Common myeloid progenitor, CD34-positive (primary cell): ENCODE results near the gene DGCR8.

ENCODE experiments used
- CTCF ChIA-PET: fragments of 350-600 bp; sonication (Branson Sonifier 250); formaldehyde crosslinking; loops from one replicate; lab custom pipeline; 2021; ENCODE audit warnings: antibody characterized with exemption; lab: Charles Lee
- POLR2A ChIA-PET: fragments of 350-600 bp; sonication (Branson Sonifier 250); formaldehyde crosslinking; loops from one replicate; lab custom pipeline; 2021; ENCODE audit warnings: antibody characterized with exemption; lab: Charles Lee
- DNase-seq, 3 donors: peaks; one replicate each; pipeline versions ENCODE4 v3.0.0 to v3.0.0-alpha.2; 2013
- H3K27ac ChIP-seq, 2 experiments: 1 replicate in 1 of 2; 2 replicates in 1 of 2; pipeline ENCODE4 v1.7.0; 2013; ENCODE audit warnings: inconsistent platforms in 2 of 2, low read length in 2 of 2, mild to moderate bottlenecking in 2 of 2, low read depth in 1 of 2, moderate library complexity in 1 of 2; ENCODE audit not compliant: severe bottlenecking in 2 of 2, insufficient read depth in 1 of 2, poor library complexity in 1 of 2
- H3K27me3 ChIP-seq, 5 experiments: replicated peaks in 2 of 5; 1 replicate in 3 of 5; 2 replicates in 2 of 5; pipeline versions ENCODE4 v1.6.1 to v1.7.0; 2013; ENCODE audit warnings: low read length in 4 of 5, mild to moderate bottlenecking in 2 of 5, moderate library complexity in 2 of 5, inconsistent platforms in 1 of 5; ENCODE audit not compliant: insufficient read depth in 5 of 5, control insufficient read depth in 4 of 5
- H3K36me3 ChIP-seq, 4 experiments: 1 replicate in 2 of 4; 2 replicates in 2 of 4; pipeline versions ENCODE4 v1.6.1 to v1.7.0; 2013; ENCODE audit warnings: low read length in 3 of 4, control low read depth in 1 of 4, mild to moderate bottlenecking in 1 of 4; ENCODE audit not compliant: control insufficient read depth in 4 of 4, insufficient read depth in 4 of 4
- H3K4me1 ChIP-seq, 4 experiments: 1 replicate in 3 of 4; 2 replicates in 1 of 4; pipeline versions ENCODE4 v1.6.1 to v1.7.1; 2013; ENCODE audit warnings: low read length in 3 of 4, mild to moderate bottlenecking in 3 of 4, control low read depth in 1 of 4, inconsistent platforms in 1 of 4, moderate library complexity in 1 of 4; ENCODE audit not compliant: control insufficient read depth in 4 of 4, insufficient read depth in 4 of 4; ENCODE audit errors: control extremely low read depth in 1 of 4
- H3K4me3 ChIP-seq, 7 experiments: 1 replicate in 4 of 7; 2 replicates in 3 of 7; pipeline versions ENCODE4 v1.5.1 to v1.7.0; 2013; ENCODE audit warnings: mild to moderate bottlenecking in 7 of 7, low read length in 6 of 7, moderate library complexity in 6 of 7, inconsistent platforms in 2 of 7, low read depth in 2 of 7, control low read depth in 1 of 7; ENCODE audit not compliant: insufficient read depth in 4 of 7, control insufficient read depth in 1 of 7; ENCODE audit errors: extremely low read depth in 1 of 7
- H3K9me3 ChIP-seq, 5 experiments: 1 replicate in 4 of 5; 2 replicates in 1 of 5; pipeline versions ENCODE4 v1.6.1 to v1.7.1; 2013; ENCODE audit warnings: low read length in 4 of 5, mild to moderate bottlenecking in 2 of 5, inconsistent platforms in 1 of 5, low read depth in 1 of 5, moderate library complexity in 1 of 5; ENCODE audit not compliant: control insufficient read depth in 4 of 5, insufficient read depth in 2 of 5; ENCODE audit errors: control extremely low read depth in 1 of 5
- WGBS: methylation state at CpG from one replicate; pipeline ENCODE4 v1.1.5; 2013; ENCODE audit not compliant: insufficient coverage; 5-methylcytosine and 5-hydroxymethylcytosine counted together

Gene DGCR8

DNA sequence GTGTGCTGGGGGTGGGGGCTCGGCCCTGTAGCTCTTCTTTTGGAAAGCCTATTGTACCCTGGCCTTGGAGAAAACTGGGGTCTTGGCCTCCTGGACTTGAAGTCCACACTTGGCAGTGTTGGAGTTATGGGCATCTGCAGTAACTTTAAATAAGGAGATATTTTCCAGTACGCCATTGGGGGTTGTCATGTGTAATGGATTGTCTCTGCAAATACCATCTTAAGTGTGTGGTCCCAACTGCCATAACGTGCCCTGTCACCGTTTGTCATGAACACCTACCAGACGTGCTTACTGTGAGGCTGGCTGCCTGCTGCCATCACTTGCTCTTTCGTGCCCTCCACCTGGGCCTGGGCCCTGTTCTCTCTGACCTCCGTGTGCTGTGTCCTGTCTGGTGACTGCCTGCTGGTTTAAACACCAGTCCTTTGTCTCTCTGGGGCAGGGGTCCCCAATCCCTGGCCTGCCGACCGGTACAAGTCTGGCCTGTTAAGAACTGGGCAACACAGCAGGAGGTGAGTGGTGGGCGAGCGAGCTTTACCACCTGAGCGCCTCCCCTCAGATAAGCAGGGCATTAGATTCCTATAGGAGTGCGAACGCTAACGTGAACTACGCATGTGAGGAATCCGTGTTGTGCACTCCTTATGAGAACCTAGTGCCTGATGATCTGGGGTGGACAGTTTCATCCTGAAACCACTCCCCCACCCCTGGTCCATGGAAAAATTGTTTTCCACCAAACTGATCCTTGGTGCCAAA, 48.0 kb downstream of the DGCR8 start:
- DNase-seq: no peak
- Histone ChIP-seq H3K4me3 (no peak overlapping the region), H3K9me3 (no peaks in the 10 kb centered on the region), H3K4me1 (peaks cover 0 to 23% (median 20%) of the 10 kb centered on the region in 4 experiments), H3K27me3 (no peaks in the 10 kb centered on the region), H3K27ac (peak overlapping the region in 1 of 2 experiments; percentile 40), H3K36me3 (peaks cover 8 to 53% (median 34%) of the 10 kb centered on the region in 4 experiments)
- POLR2A ChIA-PET: interaction anchor here (0.6 kb wide), 1 partner anchor 142 kb away, joined by 3 read pairs; no protein-coding TSS in a partner anchor
- WGBS: 95% methylated on average over 16 of the region's 17 CpGs
- CTCF ChIA-PET: interaction anchor here (1.5 to 2.4 kb wide), 2 partner anchors 12 to 158 kb away, joined by 5 to 14 read pairs; partner anchors contain the start of gene RANBP1

DNA sequence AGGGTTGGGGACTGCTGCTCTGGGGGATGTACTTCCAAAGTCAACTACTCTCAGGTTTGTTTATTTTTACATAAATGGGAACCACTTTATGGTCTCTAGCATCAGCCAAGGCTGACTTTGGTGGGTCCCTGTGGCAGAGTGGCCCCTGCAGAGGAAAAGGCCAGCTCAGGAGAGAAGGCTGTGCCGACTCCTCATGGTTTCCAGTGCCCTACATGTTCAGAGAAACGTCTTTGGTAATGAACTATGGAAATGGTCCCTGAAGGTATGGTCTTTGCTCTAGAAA, 48.5 kb downstream of the DGCR8 start:
- CTCF ChIA-PET: interaction anchor here (0.7 to 2.4 kb wide), 4 partner anchors 13 to 163 kb away, joined by 3 to 14 read pairs (median 8); partner anchors contain the start of gene RANBP1

DNA sequence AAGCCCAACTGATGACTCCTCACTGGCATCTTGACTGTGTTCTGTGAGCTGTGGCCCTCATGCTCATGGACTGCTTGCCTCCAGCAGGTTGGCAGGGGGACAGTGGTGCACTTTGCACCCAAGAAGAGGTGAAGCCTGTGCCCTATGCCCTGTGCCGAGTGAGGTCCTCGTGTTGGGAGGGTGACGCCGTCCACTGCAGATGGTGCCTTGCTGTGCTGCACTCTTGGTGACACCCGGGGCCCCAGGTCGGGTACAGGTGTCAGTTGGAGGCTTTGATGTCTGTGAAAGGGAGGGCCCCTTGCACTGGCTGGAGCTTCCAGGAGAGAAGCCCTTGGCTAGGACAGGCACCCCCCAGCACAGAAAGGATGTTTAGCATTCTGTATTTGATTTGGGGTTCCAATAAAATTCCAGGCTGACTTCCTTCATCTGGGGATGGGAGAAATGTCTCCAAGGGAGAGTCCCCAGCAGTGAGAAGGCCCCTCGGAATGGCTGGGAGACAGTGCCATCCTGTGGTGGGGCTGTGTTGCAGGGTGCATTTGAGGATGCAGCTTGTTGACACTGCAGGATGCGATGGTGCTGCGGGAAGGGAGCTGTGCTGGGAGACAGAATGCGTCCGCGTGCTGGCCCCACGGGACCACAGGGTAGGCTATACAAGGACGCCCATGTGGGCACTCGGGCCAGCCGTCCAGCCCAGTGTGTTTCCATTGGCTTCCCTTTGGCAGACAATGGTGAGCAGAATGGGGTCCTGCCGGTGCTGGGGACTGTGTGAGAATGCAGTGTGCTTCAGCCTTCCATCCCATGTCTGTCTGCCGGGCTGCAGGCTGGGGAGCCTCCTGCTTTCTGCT, 49.1 kb downstream of the DGCR8 start:
- CTCF ChIA-PET: interaction anchor here (0.6 to 2.4 kb wide), 9 partner anchors 9 to 163 kb away, joined by 3 to 14 read pairs (median 5); partner anchors contain the start of gene RANBP1
- POLR2A ChIA-PET: no interaction called here
- Histone ChIP-seq H3K9me3 (no peaks in the 10 kb centered on the region), H3K36me3 (peaks cover 6 to 44% (median 30%) of the 10 kb centered on the region in 4 experiments), H3K27ac (peak overlapping the region in 1 of 2 experiments; percentile 9), H3K4me3 (no peak overlapping the region), H3K4me1 (peaks cover 0 to 30% (median 25%) of the 10 kb centered on the region in 4 experiments), H3K27me3 (no peaks in the 10 kb centered on the region)
- DNase-seq: peak in 2 of 3 donors; percentile 51 to 55
- WGBS: 67% methylated on average over 17 of the region's 18 CpGs

More for the DNA sequence above, 48.5 kb downstream of the DGCR8 start:
- POLR2A ChIA-PET: no interaction called here
- peaks cover 8 to 50% (median 33%) of the 10 kb centered on the region in 4 experiments for H3K36me3 ChIP-seq
- H3K4me1 ChIP-seq: peaks cover 0 to 26% (median 23%) of the 10 kb centered on the region in 4 experiments
- WGBS: 75% methylated on average over 2 of the region's 2 CpGs
- H3K27ac ChIP-seq: peak overlapping the region in 1 of 2 experiments; percentile 9
- no peak for DNase-seq
- no peak overlapping the region for H3K4me3 ChIP-seq
- H3K27me3 ChIP-seq: no peaks in the 10 kb centered on the region
- no peaks in the 10 kb centered on the region for H3K9me3 ChIP-seq

DNA sequence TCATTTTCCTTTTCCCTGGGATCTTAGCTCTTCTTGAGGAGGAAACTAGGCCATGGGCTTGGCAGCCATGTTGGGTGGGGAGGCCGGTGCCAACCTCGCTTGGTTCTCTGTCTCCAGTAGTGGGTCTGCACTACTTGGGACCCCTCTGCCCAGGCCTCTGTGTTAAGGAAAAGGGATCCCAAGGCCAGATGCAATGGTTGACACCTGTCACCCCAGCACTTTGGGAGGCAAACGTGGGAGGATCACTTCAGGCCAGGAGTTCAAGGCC, 49.6 kb downstream of the DGCR8 start:
- ChIA-PET CTCF (interaction anchor here (1.2 to 2.4 kb wide), 7 partner anchors 9 to 160 kb away, joined by 4 to 14 read pairs (median 5); partner anchors contain the start of gene RANBP1), POLR2A (no interaction called here)
- Histone ChIP-seq H3K4me3 (no peak overlapping the region), H3K27me3 (no peaks in the 10 kb centered on the region), H3K36me3 (peaks cover 6 to 41% (median 27%) of the 10 kb centered on the region in 4 experiments), H3K27ac (no peak overlapping the region), H3K4me1 (peaks cover 0 to 30% (median 28%) of the 10 kb centered on the region in 4 experiments), H3K9me3 (no peaks in the 10 kb centered on the region)
- no peak for DNase-seq
- 100% methylated on average over 1 of the region's 3 CpGs for WGBS

DNA sequence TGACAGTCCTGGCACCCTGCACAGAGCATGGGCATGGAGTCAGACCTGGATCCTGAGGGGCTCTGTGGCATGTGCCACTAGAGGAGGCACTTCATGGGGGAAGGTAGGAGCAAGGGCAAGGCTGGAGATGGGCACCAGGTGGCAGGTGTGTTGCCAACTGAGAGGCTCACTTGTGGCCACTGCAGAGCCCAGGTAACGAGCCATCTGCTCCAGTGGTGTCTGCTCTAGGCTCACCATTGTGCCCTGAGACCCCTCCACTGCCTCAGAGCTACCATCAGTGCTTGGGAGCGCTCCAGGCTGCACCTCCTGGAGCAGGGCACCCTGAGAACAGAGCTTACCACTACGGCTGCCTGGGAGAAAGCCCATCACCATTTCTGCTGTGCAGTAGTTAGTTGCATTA, 50.3 kb downstream of the DGCR8 start:
- H3K4me3 ChIP-seq: peak overlapping the region in 5 of 7 experiments; percentile 43 to 92 (median 79)
- no peak overlapping the region for H3K27ac ChIP-seq
- peak in 1 of 3 donors; percentile 26 for DNase-seq
- H3K27me3 ChIP-seq: no peaks in the 10 kb centered on the region
- peaks cover 6 to 35% (median 22%) of the 10 kb centered on the region in 4 experiments for H3K36me3 ChIP-seq
- WGBS: 73% methylated on average over 2 of the region's 3 CpGs
- H3K4me1 ChIP-seq: peaks cover 0 to 32% (median 29%) of the 10 kb centered on the region in 4 experiments
- ChIA-PET POLR2A (interaction anchor here (1.1 kb wide), 1 partner anchor 12 kb away, joined by 3 read pairs; no protein-coding TSS in a partner anchor), CTCF (interaction anchor here (1.0 to 2.4 kb wide), 8 partner anchors 10 to 165 kb away, joined by 3 to 14 read pairs (median 4); no protein-coding TSS in a partner anchor)
- H3K9me3 ChIP-seq: no peaks in the 10 kb centered on the region

DNA sequence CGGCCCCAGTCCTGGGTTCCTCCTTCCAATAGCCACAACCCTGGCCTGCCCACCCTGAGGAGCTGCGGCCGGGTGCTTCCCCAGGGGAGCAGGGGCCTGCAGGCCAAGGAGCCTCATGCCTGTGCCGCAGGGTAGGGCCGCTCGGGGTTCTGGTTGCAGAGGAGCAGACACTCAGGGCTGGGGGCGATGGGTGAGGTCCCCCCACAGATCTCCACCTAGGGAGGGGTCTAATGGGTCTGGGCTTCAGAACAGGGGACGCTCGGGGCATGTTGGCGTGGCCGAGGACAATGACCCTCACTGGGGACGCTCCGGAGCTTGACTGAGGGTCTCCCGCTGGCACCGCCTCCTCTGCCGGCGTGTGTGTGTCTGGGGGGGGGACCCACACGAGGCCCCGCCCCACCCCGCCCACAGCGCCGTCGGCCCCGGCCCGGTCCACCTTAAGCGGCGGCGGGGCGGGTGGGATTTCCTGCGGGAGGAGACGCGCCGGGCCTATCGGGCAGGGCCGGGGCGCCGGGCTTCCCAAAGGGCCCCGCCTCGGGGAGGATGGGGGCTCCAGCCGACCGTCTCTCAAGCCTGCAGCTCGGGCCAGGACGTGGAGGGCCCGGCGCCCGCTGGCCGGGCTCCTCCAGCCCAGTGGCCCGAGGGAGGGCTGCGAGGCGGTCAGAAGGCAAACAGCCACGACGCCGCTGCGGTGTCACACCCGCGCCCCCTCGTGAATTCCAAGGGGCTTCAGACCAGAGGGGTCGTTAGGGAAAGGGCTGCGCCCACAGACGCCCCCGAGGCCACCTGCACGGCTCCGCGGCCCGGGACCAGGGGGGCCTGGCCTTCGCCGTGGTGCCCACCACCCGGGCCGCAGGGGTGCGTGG, 50.9 kb downstream of the DGCR8 start:
- peak; percentile 63 to 79 (median 74) for DNase-seq
- POLR2A ChIA-PET: interaction anchor here (1.1 kb wide), 1 partner anchor 13 kb away, joined by 3 read pairs; no protein-coding TSS in a partner anchor
- no peaks in the 10 kb centered on the region for H3K27me3 ChIP-seq
- CTCF ChIA-PET: interaction anchor here (1.0 to 2.4 kb wide), 7 partner anchors 10 to 165 kb away, joined by 3 to 14 read pairs (median 5); no protein-coding TSS in a partner anchor
- 6% methylated on average over 49 of the region's 70 CpGs for WGBS
- H3K27ac ChIP-seq: peak overlapping the region; percentile 33 to 77
- peaks cover 0 to 38% (median 32%) of the 10 kb centered on the region in 4 experiments for H3K4me1 ChIP-seq
- no peaks in the 10 kb centered on the region for H3K9me3 ChIP-seq
- H3K4me3 ChIP-seq: peak overlapping the region; percentile 70 to 92 (median 79)
- H3K36me3 ChIP-seq: peaks cover 4 to 28% (median 15%) of the 10 kb centered on the region in 4 experiments
